DMS53 (cell line): ENCODE results near the gene SLC9A7.

Source experiments
- DNase-seq: peaks from one replicate; lab custom pipeline; 2025; lab: John Stamatoyannopoulos, UW

Gene SLC9A7

GRCh38 chrX:46704767-46705386 lies 54.0 kb downstream of the SLC9A7 start:
- no peak for DNase-seq

- no peak for DNase-seq
Observed at GRCh38 chrX:46703980-46704379, 54.9 kb downstream of the SLC9A7 start.

GRCh38 chrX:46698691-46699090 lies 60.2 kb downstream of the SLC9A7 start:
- DNase-seq, result no peak

- DNase-seq, result no peak
Observed at GRCh38 chrX:46695491-46695890, 63.4 kb downstream of the SLC9A7 start.

- no peak for DNase-seq
Observed at GRCh38 chrX:46694549-46694948, 64.4 kb downstream of the SLC9A7 start.

- DNase-seq, result no peak
Observed at GRCh38 chrX:46693149-46693548, 65.8 kb downstream of the SLC9A7 start.

- no peak for DNase-seq
Observed at GRCh38 chrX:46690818-46691217, 68.1 kb downstream of the SLC9A7 start.

GRCh38 chrX:46687619-46688018 lies 71.3 kb downstream of the SLC9A7 start:
- no peak for DNase-seq

GRCh38 chrX:46686003-46686645 lies 72.8 kb downstream of the SLC9A7 start:
- peak; percentile 58 for DNase-seq

- DNase-seq, result peak; percentile 37
Observed at GRCh38 chrX:46683048-46683447, 75.9 kb downstream of the SLC9A7 start.

GRCh38 chrX:46681849-46682248 lies 77.1 kb downstream of the SLC9A7 start:
- no peak for DNase-seq

GRCh38 chrX:46678232-46678631 lies 80.7 kb downstream of the SLC9A7 start:
- DNase-seq, result no peak

GRCh38 chrX:46676399-46677356 lies 82.2 kb downstream of the SLC9A7 start:
- DNase-seq, result no peak

GRCh38 chrX:46673620-46674359 lies 85.1 kb downstream of the SLC9A7 start:
- DNase-seq, result no peak

GRCh38 chrX:46670316-46670715 lies 88.6 kb downstream of the SLC9A7 start:
- no peak for DNase-seq

GRCh38 chrX:46666831-46667230 lies 92.1 kb downstream of the SLC9A7 start:
- no peak for DNase-seq

GRCh38 chrX:46665232-46666152 lies 93.4 kb downstream of the SLC9A7 start:
- DNase-seq, result no peak

- DNase-seq, result no peak
Observed at GRCh38 chrX:46662188-46662958, 96.5 kb downstream of the SLC9A7 start.

- DNase-seq, result peak; percentile 35
Observed at GRCh38 chrX:46653482-46653881, 105.4 kb downstream of the SLC9A7 start.
